Progenitor cell of endocrine pancreas (in vitro differentiated cells): ENCODE measurements around the gene APLN. TPM values are rescaled to one million over a fixed set of nuclear protein-coding genes. Genes with fewer than 3 reads are reported as not detected.

Experiments used
- DNase-seq: peaks from one replicate; pipeline ENCODE4 v3.0.0; 2021; ENCODE audit warnings: low spot score; ENCODE audit not compliant: unreplicated experiment
- H3K27ac Mint-ChIP-seq: 2 replicates; pipeline ENCODE4 v1.8.0; 2021; ENCODE audit warnings: mild to moderate bottlenecking, moderate library complexity, mixed read lengths
- H3K27me3 Mint-ChIP-seq: 2 replicates; pipeline ENCODE4 v1.8.0; 2021; ENCODE audit warnings: mixed read lengths
- H3K36me3 Mint-ChIP-seq: 2 replicates; pipeline ENCODE4 v1.8.0; 2022; ENCODE audit warnings: mixed read lengths; ENCODE audit not compliant: insufficient read depth
- H3K4me1 Mint-ChIP-seq: 2 replicates; pipeline ENCODE4 v1.8.0; 2021; ENCODE audit warnings: low read depth, mixed read lengths
- H3K4me3 Mint-ChIP-seq: 2 replicates; pipeline ENCODE4 v1.8.0; 2021; ENCODE audit warnings: low read depth, mild to moderate bottlenecking, moderate library complexity, mixed read lengths
- H3K9me3 Mint-ChIP-seq: 2 replicates; pipeline ENCODE4 v1.8.0; 2021; ENCODE audit warnings: low read depth, mixed read lengths
- CTCF ChIP-seq: fragments of 200-600 bp; sonication (generic); IDR thresholded peaks from one replicate; pipeline ENCODE4 v1.5.0; 2021; ENCODE audit warnings: antibody characterized with exemption, mild to moderate bottlenecking; ENCODE audit not compliant: unreplicated experiment
- total RNA-seq: library from RNA; stranded (reverse); gene quantifications from 2 replicates; pipeline ENCODE4 v1.2.1, GENCODE V29; 2021

The APLN gene
- total RNA-seq, 1 donor from 2014 or later = 0.14 TPM

- H3K27ac Mint-ChIP-seq = no peak overlapping the region
- no peak for DNase-seq
- no peaks in the 10 kb centered on the region for H3K4me1 Mint-ChIP-seq
- H3K36me3 Mint-ChIP-seq = no peaks in the 10 kb centered on the region
- no peak for TF ChIP-seq CTCF
- H3K9me3 Mint-ChIP-seq = peaks cover 3% of the 10 kb centered on the region
- no peak overlapping the region for H3K4me3 Mint-ChIP-seq
- H3K27me3 Mint-ChIP-seq = peaks cover 4% of the 10 kb centered on the region
Measured at GRCh38 chrX:129682979-129683378, 28.2 kb upstream of the APLN start.

GRCh38 chrX:129679901-129680300, 25.1 kb upstream of the APLN start:
- no peaks in the 10 kb centered on the region for H3K36me3 Mint-ChIP-seq
- DNase-seq = no peak
- peaks cover 13% of the 10 kb centered on the region for H3K27me3 Mint-ChIP-seq
- no peak overlapping the region for H3K4me3 Mint-ChIP-seq
- no peaks in the 10 kb centered on the region for H3K4me1 Mint-ChIP-seq
- TF ChIP-seq CTCF = no peak
- no peak overlapping the region for H3K27ac Mint-ChIP-seq
- peaks cover 7% of the 10 kb centered on the region for H3K9me3 Mint-ChIP-seq

DNA sequence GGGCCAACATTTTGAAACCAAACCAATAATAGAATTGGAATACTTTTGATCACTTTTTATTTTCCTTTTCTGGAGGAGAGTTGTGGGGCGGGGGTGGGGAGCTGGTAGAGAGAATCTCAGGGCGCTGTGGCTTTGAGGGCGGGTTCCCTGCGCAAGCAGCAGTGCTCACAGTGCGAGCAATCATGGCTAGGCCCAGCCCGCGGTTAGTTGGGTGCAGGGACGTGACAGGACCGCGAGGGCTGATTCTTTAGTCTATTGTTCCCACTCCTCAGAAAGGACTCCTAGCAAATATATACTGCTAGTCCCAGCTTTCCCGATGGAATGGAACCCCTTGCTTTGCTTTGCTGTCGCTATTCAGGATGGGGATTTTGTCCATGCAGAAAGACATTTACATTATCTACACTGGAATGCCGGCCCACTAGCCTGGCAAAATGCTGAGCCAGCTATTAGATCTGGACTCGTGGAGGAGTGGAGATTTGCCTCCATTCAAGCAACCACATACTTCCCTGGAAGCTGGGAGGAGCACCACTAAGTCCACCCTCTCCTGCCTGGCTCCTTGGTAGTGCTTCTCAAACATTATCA, 23.9 kb upstream of the APLN start:
- H3K27ac Mint-ChIP-seq = no peak overlapping the region
- no peaks in the 10 kb centered on the region for H3K36me3 Mint-ChIP-seq
- DNase-seq = no peak
- H3K9me3 Mint-ChIP-seq = peaks cover 7% of the 10 kb centered on the region
- H3K4me3 Mint-ChIP-seq = no peak overlapping the region
- TF ChIP-seq CTCF = no peak
- peaks cover 13% of the 10 kb centered on the region for H3K27me3 Mint-ChIP-seq
- H3K4me1 Mint-ChIP-seq = no peaks in the 10 kb centered on the region

DNA sequence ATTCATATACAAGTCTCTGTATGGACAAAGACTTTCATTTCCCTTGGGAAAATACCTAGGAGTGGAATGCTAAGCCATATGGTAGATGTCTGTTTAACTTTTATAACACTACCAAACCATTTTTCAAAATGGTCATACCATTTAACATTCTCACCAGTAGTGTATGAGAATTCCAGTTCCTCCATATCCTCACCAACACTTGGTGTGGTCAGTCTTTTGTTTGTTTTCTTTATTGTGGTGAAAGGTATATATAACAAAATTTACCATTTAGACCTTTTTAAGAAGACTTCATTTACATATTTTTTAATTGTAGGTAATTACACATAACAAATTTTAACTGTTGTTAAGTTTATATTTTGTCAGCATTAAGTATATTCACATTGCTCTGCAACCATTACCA, 12.7 kb upstream of the APLN start:
- Mint-ChIP-seq H3K4me3 (no peak overlapping the region), H3K9me3 (peaks cover 23% of the 10 kb centered on the region), H3K27ac (no peak overlapping the region), H3K36me3 (no peaks in the 10 kb centered on the region), H3K27me3 (peaks cover 26% of the 10 kb centered on the region), H3K4me1 (no peaks in the 10 kb centered on the region)
- DNase-seq = no peak
- no peak for TF ChIP-seq CTCF

- H3K27ac Mint-ChIP-seq = no peak overlapping the region
- no peaks in the 10 kb centered on the region for H3K36me3 Mint-ChIP-seq
- H3K4me3 Mint-ChIP-seq = no peak overlapping the region
- no peak for DNase-seq
- H3K4me1 Mint-ChIP-seq = no peaks in the 10 kb centered on the region
- H3K9me3 Mint-ChIP-seq = peaks cover 23% of the 10 kb centered on the region
- peaks cover 28% of the 10 kb centered on the region for H3K27me3 Mint-ChIP-seq
- TF ChIP-seq CTCF = no peak
Measured at GRCh38 chrX:129665916-129666644, 11.3 kb upstream of the APLN start.
